Subcutaneous abdominal adipose tissue (tissue), 5 donors: ENCODE results near the gene BORCS6.

Experiments
- H3K27ac ChIP-seq: one replicate; pipeline ENCODE4 v1.7.0; 2013; ENCODE audit warnings: low read depth, mild to moderate bottlenecking, inconsistent platforms, low read length, moderate library complexity
- H3K27me3 ChIP-seq, 5 donors: one replicate each; pipeline ENCODE4 v1.7.0; 2013; ENCODE audit warnings: low read length in 5 of 5, inconsistent platforms in 1 of 5; ENCODE audit not compliant: control insufficient read depth in 5 of 5, insufficient read depth in 4 of 5
- H3K36me3 ChIP-seq, 5 donors: one replicate each; pipeline ENCODE4 v1.7.0; 2013; ENCODE audit warnings: low read length in 5 of 5; ENCODE audit not compliant: control insufficient read depth in 5 of 5, insufficient read depth in 5 of 5
- H3K4me1 ChIP-seq, 5 donors: one replicate each; pipeline ENCODE4 v1.7.0; 2013; ENCODE audit warnings: low read length in 5 of 5, mild to moderate bottlenecking in 3 of 5, moderate library complexity in 1 of 5; ENCODE audit not compliant: control insufficient read depth in 5 of 5, insufficient read depth in 5 of 5
- H3K4me3 ChIP-seq, 5 donors: one replicate each; pipeline ENCODE4 v1.7.0; 2013; ENCODE audit warnings: low read length in 5 of 5, low read depth in 1 of 5
- H3K9ac ChIP-seq, 5 donors: one replicate each; pipeline ENCODE4 v1.7.0; 2013; ENCODE audit warnings: low read length in 5 of 5, mild to moderate bottlenecking in 4 of 5, moderate library complexity in 3 of 5
- H3K9me3 ChIP-seq, 5 donors: one replicate each; pipeline ENCODE4 v1.7.0; 2013; ENCODE audit warnings: low read length in 5 of 5; ENCODE audit not compliant: control insufficient read depth in 5 of 5
- donor health status: healthy.
- donor health status: healthy.
- donor health status: healthy.
- donor health status: healthy.
- donor health status: healthy.

The BORCS6 gene

DNA sequence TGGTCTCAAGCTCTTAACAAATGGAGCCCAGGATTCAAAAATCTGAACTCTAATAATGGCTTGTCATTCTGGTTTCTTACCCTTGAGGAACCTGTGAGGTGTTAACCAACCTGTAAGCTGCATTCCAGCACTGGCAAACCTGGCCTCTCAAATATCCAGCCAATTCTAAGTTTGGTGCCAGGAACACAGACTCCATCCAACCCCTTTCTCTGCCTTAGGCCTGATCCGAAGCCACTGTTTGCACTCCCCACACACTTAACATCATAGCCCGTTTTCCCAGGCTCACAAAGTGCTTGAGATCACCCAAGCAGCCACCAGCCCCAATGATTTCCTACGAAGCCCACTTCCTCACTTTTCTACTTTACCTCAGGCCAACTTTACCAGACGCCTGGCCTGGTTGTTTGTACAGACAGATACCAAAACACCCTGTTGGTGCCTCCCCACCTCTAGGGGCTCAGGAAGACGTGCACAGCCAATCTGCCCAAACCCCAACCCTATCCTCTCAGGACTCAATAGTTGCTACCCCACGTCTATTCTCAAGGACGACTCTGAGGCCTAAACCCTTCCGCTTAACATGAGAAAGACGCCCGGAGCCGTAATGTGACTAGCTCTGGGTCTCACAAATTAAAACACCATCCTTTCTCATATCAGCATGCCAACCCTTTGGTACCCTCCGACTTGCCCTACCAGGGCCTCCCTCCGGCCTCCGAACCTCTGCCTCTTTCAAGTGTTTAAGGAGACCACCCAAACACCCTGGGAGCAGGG lies 34.6 kb downstream of the BORCS6 start:
- Histone ChIP-seq H3K4me3 (peak overlapping the region; percentile 97 to 100 (median 100)), H3K27me3 (peaks cover 0 to 5% (median 0%) of the 10 kb centered on the region in 5 donors), H3K36me3 (peaks cover 2 to 22% (median 18%) of the 10 kb centered on the region in 5 donors), H3K9me3 (peaks cover 0 to 2% (median 0%) of the 10 kb centered on the region in 5 donors), H3K4me1 (peaks cover 27 to 73% (median 58%) of the 10 kb centered on the region in 5 donors), H3K9ac (peak overlapping the region; percentile 88 to 99 (median 95)), H3K27ac (peak overlapping the region; percentile 97)

DNA sequence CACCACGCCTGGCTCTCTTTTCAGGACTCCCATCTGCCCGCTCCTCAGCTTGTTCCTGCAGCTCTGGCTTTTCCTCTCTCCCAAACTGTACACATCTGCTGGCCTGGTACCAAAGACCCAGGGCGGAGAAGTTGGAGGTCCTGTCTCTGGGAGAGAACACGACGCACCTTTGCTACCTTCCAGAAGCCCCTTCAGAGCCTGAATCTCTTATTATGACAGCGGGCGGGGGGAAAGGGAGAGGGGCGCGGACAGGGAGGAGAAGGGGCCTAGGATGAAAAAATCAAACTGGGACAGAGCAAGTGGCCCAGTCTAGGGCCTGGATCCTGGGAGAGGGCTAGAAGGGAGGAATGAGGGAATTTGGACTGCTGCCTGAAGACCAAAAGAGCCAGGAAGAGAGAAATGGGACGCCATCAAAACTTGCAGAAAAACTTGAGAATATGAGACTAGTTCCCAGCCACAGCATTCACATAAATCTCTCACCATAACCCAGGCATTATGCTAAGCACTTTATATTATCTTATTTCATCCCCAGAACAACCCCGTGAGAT lies 35.3 kb downstream of the BORCS6 start:
- Histone ChIP-seq H3K36me3 (peaks cover 0 to 25% (median 18%) of the 10 kb centered on the region in 5 donors), H3K9me3 (peaks cover 0 to 2% (median 0%) of the 10 kb centered on the region in 5 donors), H3K4me3 (peak overlapping the region; percentile 97 to 100 (median 100)), H3K9ac (peak overlapping the region; percentile 88 to 99 (median 95)), H3K4me1 (peaks cover 27 to 80% (median 60%) of the 10 kb centered on the region in 5 donors), H3K27ac (peak overlapping the region; percentile 97), H3K27me3 (peaks cover 0 to 5% (median 0%) of the 10 kb centered on the region in 5 donors)

DNA sequence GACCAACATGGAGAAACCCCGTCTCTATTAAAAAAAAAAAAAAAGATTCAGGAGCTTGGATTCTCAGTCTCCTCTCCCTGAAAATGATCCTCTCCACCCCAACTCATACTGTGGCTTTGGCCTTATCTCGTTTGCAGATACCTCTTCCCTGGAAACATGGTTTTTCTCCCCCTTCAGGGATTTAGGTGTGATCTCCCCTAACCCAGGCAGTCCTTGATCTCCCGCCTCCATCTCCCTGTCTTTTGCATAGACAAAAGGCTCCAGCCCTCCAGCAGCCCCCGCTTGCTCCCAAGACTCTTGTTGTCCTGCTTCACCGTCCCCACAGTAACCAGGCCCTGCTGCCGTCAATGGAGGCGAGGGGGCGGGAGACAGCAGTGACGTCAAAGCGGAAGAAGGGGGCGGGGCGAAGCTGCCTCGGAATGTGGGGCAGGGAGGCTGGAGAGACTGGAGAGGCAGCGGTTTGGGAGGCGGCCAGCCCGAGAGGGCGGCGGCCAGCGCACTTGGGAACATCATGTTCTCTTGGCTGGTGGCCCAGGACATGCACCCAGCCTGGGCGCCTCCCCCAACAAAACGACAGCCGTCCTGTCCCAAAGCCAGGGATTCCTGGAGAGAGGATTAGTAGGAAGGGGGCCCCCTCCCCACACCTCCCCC lies 35.9 kb downstream of the BORCS6 start:
- Histone ChIP-seq H3K27ac (peak overlapping the region; percentile 97), H3K4me1 (peaks cover 27 to 80% (median 58%) of the 10 kb centered on the region in 5 donors), H3K9ac (peak overlapping the region; percentile 57 to 99 (median 95)), H3K4me3 (peak overlapping the region; percentile 97 to 100 (median 100)), H3K9me3 (peaks cover 0 to 2% (median 0%) of the 10 kb centered on the region in 5 donors), H3K36me3 (peaks cover 0 to 26% (median 19%) of the 10 kb centered on the region in 5 donors), H3K27me3 (peaks cover 0 to 5% (median 0%) of the 10 kb centered on the region in 5 donors)

DNA sequence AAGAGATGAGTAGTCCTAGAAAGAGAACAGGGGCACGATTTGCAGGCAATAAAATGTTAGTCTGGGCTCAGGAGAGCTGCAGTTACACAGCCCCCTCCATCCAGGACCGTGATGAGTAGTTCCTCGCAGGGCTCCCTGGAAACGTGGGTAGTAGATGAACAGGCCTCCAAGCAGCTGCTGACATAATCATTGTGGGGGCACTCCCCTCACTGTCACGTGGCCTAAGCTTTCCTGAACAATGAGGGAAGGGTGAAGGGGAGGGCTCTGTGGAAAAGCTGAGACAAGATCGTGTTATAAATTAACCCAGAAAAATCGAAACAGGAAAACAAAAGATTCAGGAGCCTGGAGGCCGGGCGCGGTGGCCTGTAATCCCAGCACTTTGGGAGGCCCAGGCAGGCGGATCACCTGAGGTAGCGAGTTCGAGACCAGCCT lies 36.4 kb downstream of the BORCS6 start:
- peak overlapping the region; percentile 97 for H3K27ac ChIP-seq
- peak overlapping the region; percentile 57 to 96 (median 83) for H3K9ac ChIP-seq
- peaks cover 27 to 78% (median 56%) of the 10 kb centered on the region in 5 donors for H3K4me1 ChIP-seq
- H3K36me3 ChIP-seq, result peaks cover 0 to 30% (median 24%) of the 10 kb centered on the region in 5 donors
- H3K27me3 ChIP-seq, result peaks cover 0 to 5% (median 0%) of the 10 kb centered on the region in 5 donors
- peak overlapping the region; percentile 54 to 100 (median 100) for H3K4me3 ChIP-seq
- H3K9me3 ChIP-seq, result peaks cover 0 to 2% (median 0%) of the 10 kb centered on the region in 5 donors

DNA sequence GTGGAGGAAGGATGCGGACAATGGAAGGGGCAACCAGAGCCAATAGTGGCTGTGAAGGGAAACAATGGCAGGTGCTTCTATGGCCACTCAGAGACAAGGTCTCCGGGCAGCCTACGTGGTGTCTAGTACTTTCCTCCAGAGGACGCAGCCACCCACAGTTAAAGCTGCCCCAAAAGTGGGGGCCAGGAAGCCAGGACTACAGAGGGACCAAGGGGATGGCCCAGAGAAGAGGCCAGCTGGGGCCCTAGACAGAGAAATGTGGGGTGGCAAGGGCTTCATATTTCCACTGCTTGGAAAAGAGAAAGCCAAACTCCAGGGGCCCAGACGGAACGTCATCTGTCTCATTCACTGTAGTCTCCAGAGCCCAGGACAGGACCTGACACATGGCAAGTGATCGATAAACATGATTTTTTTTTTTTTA lies 36.9 kb downstream of the BORCS6 start:
- H3K4me1 ChIP-seq, result peaks cover 27 to 73% (median 53%) of the 10 kb centered on the region in 5 donors
- peak overlapping the region; percentile 97 for H3K27ac ChIP-seq
- H3K9ac ChIP-seq, result peak overlapping the region; percentile 7 to 96 (median 78)
- peaks cover 0 to 2% (median 0%) of the 10 kb centered on the region in 5 donors for H3K9me3 ChIP-seq
- peaks cover 0 to 5% (median 0%) of the 10 kb centered on the region in 5 donors for H3K27me3 ChIP-seq
- peaks cover 0 to 33% (median 27%) of the 10 kb centered on the region in 5 donors for H3K36me3 ChIP-seq
- H3K4me3 ChIP-seq, result peak overlapping the region; percentile 54 to 100 (median 100)

DNA sequence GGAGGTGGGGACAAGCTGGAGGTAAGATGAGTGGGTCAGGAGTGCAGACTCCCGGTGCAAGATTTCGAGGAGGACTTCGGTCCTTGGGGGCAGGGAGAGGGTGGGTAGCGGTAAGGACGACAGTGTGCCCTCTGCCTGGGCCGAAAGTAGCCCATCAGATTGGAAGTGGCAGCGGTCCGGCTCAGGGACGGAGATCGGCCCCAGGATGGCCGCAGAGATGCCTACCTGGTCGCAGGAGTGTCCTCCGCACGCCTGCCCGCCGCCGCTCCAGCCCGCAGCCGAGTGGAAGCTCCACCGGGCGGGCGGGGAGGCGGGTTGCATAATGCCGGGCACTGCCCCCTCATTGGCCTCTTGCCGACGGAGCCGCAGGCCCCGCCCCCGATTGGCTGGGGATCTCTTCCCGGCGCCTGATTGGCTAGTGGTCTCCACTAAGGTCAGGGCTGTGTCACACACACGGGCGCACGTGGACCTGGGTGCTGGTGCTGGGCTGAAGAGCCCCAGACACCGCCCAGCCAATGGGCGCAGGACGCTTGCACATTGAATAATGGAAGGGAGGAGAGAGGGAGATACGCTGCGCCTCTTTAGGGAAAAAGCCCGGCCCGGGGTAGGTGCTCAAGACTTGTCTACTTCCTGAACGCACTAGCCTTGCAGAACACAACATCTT lies 37.7 kb downstream of the BORCS6 start, which contains the start of gene PER1:
Gene PER1, minus strand, starts transcription at position 293 of the 664 bp plus-strand sequence. CDS start 1,698 bp downstream, outside the sequence.
- Histone ChIP-seq H3K4me3 (peak within 1 kb of the TSS; percentile 95 to 100 (median 100)), H3K36me3 (peaks cover 0 to 41% (median 35%) of the 10 kb centered on the region in 5 donors), H3K9ac (peak within 1 kb of the TSS; percentile 71 to 96 (median 89)), H3K9me3 (peaks cover 0 to 2% (median 0%) of the 10 kb centered on the region in 5 donors), H3K27me3 (peaks cover 0 to 5% (median 0%) of the 10 kb centered on the region in 5 donors), H3K4me1 (peaks cover 27 to 70% (median 56%) of the 10 kb centered on the region in 5 donors), H3K27ac (peak within 1 kb of the TSS; percentile 97)

DNA sequence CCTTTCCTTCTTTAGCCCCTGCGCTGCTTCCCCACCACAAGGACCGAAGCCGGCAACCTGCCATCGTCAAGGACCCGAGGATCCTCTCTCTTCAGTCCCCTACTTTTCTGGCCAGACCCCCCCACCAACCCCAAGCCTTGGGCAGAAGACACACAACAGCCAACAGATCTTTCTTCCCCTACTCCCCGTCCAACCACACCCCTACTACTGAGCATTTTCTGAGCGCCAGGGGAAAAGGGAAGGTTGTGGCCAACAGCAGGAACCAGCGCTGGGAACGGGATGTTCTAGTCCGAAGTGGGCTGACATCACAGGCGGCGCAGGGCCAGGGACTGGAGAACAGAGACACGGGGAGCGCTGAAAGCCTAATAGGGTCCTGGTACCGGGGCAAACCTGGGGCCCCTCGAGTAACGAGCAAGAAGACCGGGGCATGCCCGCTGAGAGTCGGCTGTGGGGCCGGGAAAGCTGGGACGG lies 38.3 kb downstream of the BORCS6 start:
- peak overlapping the region; percentile 71 to 96 (median 89) for H3K9ac ChIP-seq
- peak overlapping the region; percentile 97 for H3K27ac ChIP-seq
- H3K9me3 ChIP-seq, result peaks cover 0 to 2% (median 0%) of the 10 kb centered on the region in 5 donors
- peak overlapping the region; percentile 82 to 100 (median 96) for H3K4me3 ChIP-seq
- peaks cover 0 to 4% (median 0%) of the 10 kb centered on the region in 5 donors for H3K27me3 ChIP-seq
- H3K36me3 ChIP-seq, result peaks cover 0 to 46% (median 41%) of the 10 kb centered on the region in 5 donors
- peaks cover 22 to 65% (median 51%) of the 10 kb centered on the region in 5 donors for H3K4me1 ChIP-seq

DNA sequence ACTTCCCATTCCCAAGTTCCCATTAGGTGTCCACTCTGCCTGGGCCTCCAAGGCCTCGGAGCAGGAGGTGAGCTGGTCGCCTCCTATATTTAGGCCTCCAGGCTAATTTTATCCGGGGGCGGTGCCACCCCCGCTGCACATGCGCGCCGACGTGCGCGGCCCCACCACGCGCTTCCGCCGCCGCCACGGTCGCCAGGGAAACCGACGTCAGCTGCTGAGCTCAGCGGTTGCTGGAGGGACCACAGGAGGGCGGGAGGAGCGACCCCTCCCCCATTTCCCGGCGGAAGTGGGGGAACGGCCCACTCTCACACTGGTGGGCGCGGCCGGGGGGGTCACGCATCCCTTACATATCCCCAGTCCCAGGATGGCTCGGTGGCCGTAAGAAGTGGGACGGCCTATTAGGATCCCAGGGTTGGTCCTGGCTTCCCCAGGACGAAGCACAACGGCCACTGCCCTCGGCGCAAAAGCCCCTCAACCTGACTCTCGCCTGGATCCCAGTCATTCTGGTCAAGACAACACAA lies 38.8 kb downstream of the BORCS6 start:
- Histone ChIP-seq H3K27ac (peak overlapping the region; percentile 97), H3K9ac (peak overlapping the region; percentile 87 to 96 (median 89)), H3K36me3 (peaks cover 0 to 51% (median 46%) of the 10 kb centered on the region in 5 donors), H3K27me3 (no peaks in the 10 kb centered on the region), H3K4me3 (peak overlapping the region; percentile 82 to 100 (median 96)), H3K4me1 (peaks cover 17 to 65% (median 51%) of the 10 kb centered on the region in 5 donors), H3K9me3 (no peaks in the 10 kb centered on the region)
